SK-N-SH treated with all-trans-retinoic acid at 6 μM for 48 hours (cell line): ENCODE results near the gene SBDS.

Experiments used
- ATAC-seq: fragments of 200-7000 bp; cut with Tn5 transposase; 3 replicates; pipeline ENCODE4 v1.9.1; 2020; ENCODE audit warnings: mild to moderate bottlenecking, moderate library complexity
- ARNTL ChIP-seq: fragments of 450-650 bp; formaldehyde crosslinking; IDR thresholded peaks from 2 replicates; pipeline ENCODE4 v1.5.0; 2020; ENCODE audit warnings: low read depth, mild to moderate bottlenecking, moderate library complexity, borderline replicate concordance
- BACH2 ChIP-seq: fragments of 250-450 bp; sonication (Bioruptor Pico); IDR thresholded peaks from 2 replicates; pipeline ENCODE4 v1.9.0; 2021; ENCODE audit warnings: mild to moderate bottlenecking, borderline replicate concordance
- CREB5 ChIP-seq: fragments of 250-450 bp; sonication (Bioruptor Pico); IDR thresholded peaks from 2 replicates; pipeline ENCODE4 v1.5.1; 2020; ENCODE audit warnings: low read depth, mild to moderate bottlenecking, moderate library complexity
- CSDC2 ChIP-seq: fragments of 250-450 bp; sonication (Bioruptor Pico); IDR thresholded peaks from 2 replicates; pipeline ENCODE4 v1.5.0; 2020; ENCODE audit warnings: mild to moderate bottlenecking, moderate library complexity
- CSRNP3 ChIP-seq: fragments of 250-450 bp; sonication (Bioruptor Pico); IDR thresholded peaks from 2 replicates; pipeline ENCODE4 v1.5.1; 2021; ENCODE audit warnings: mild to moderate bottlenecking, moderate library complexity
- ESRRG ChIP-seq: fragments of 250-450 bp; sonication (Bioruptor Pico); IDR thresholded peaks from 2 replicates; pipeline ENCODE4 v1.6.1; 2021; ENCODE audit warnings: mild to moderate bottlenecking
- GLIS3 ChIP-seq: fragments of 250-450 bp; sonication (Bioruptor Pico); IDR thresholded peaks from 2 replicates; pipeline ENCODE4 v1.5.0; 2020; ENCODE audit warnings: mild to moderate bottlenecking, moderate library complexity
- PATZ1 ChIP-seq: fragments of 250-450 bp; sonication (Bioruptor Pico); IDR thresholded peaks from 2 replicates; pipeline ENCODE4 v1.8.0; 2020; ENCODE audit warnings: mild to moderate bottlenecking, moderate library complexity, borderline replicate concordance
- PPARA ChIP-seq: fragments of 250-450 bp; sonication (Bioruptor Pico); IDR thresholded peaks from 2 replicates; pipeline ENCODE4 v1.5.0; 2020; ENCODE audit warnings: mild to moderate bottlenecking, borderline replicate concordance
- RARB ChIP-seq: fragments of 250-450 bp; sonication (Bioruptor Pico); IDR thresholded peaks from 2 replicates; pipeline ENCODE4 v1.8.0; 2021; ENCODE audit warnings: mild to moderate bottlenecking, moderate library complexity
- SNAI2 ChIP-seq: fragments of 250-450 bp; sonication (Bioruptor Pico); IDR thresholded peaks from 2 replicates; pipeline ENCODE4 v1.5.0; 2020; ENCODE audit warnings: mild to moderate bottlenecking, moderate library complexity
- TOX ChIP-seq: fragments of 250-450 bp; sonication (Bioruptor Pico); IDR thresholded peaks from 2 replicates; pipeline ENCODE4 v1.8.0; 2021; ENCODE audit warnings: mild to moderate bottlenecking, moderate library complexity, borderline replicate concordance
- ZFP3 ChIP-seq: fragments of 250-450 bp; sonication (Bioruptor Pico); IDR thresholded peaks from 2 replicates; pipeline ENCODE4 v1.5.0; 2020; ENCODE audit warnings: mild to moderate bottlenecking, moderate library complexity
- ZFP30 ChIP-seq: fragments of 450-650 bp; formaldehyde crosslinking; IDR thresholded peaks from 2 replicates; pipeline ENCODE4 v1.5.0; 2022; ENCODE audit warnings: mild to moderate bottlenecking, moderate library complexity
- ZNF565 ChIP-seq: fragments of 450-650 bp; formaldehyde crosslinking; conservative IDR thresholded peaks from 2 replicates; pipeline ENCODE4 v1.5.0; 2020; ENCODE audit warnings: low read depth, mild to moderate bottlenecking, moderate library complexity
- ZNF8 ChIP-seq: fragments of 450-650 bp; formaldehyde crosslinking; IDR thresholded peaks from 2 replicates; pipeline ENCODE4 v1.5.0; 2020; ENCODE audit warnings: mild to moderate bottlenecking, moderate library complexity
- TF ChIP-seq, protein P1 (sequence below): fragments of 250-450 bp; sonication (Bioruptor Pico); IDR thresholded peaks from 2 replicates; pipeline ENCODE4 v1.8.0; 2021; ENCODE audit warnings: low read depth, mild to moderate bottlenecking, moderate library complexity, borderline replicate concordance
- TF ChIP-seq, protein P2 (sequence below): fragments of 250-450 bp; sonication (Bioruptor Pico); IDR thresholded peaks from 2 replicates; pipeline ENCODE4 v1.5.0; 2020; ENCODE audit warnings: mild to moderate bottlenecking, moderate library complexity

The SBDS gene

DNA sequence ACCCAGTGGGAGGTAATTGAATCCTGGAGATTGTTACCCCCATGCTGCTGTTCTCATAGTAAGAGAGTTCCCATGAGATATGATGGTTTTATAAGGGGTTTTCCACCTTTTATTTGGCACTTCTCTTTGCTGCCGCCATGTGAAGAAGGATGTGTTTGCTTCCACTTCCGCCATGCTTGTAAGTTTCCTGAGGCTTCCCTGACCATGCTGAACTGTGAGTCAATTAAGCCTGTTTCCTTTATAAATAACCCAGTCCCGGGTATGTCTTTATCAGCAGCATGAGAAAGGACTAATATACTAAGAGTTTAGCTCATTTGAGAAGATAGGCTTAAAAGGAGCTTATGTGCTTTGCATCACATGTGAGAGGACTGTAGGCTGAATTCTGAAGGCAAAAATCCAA is 45.1 kb downstream of the SBDS start:
- ATAC-seq, result no peak
- TF ChIP-seq CSDC2 (no peak), RARB (CRISPR knock-in tag) (no peak), PATZ1 (CRISPR knock-in tag) (no peak), ZFP30 (no peak), PPARA (CRISPR knock-in tag) (no peak), ZNF8 (CRISPR knock-in tag) (no peak)

- ATAC-seq, result no peak; the same call in 2 of the 3 replicates
- no peak for TF ChIP-seq SNAI2 (CRISPR knock-in tag)
- TF ChIP-seq, protein P1, sequence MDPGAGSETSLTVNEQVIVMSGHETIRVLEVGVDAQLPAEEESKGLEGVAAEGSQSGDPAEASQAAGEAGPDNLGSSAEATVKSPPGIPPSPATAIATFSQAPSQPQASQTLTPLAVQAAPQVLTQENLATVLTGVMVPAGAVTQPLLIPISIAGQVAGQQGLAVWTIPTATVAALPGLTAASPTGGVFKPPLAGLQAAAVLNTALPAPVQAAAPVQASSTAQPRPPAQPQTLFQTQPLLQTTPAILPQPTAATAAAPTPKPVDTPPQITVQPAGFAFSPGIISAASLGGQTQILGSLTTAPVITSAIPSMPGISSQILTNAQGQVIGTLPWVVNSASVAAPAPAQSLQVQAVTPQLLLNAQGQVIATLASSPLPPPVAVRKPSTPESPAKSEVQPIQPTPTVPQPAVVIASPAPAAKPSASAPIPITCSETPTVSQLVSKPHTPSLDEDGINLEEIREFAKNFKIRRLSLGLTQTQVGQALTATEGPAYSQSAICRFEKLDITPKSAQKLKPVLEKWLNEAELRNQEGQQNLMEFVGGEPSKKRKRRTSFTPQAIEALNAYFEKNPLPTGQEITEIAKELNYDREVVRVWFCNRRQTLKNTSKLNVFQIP (CRISPR knock-in tag), result no peak
- TF ChIP-seq PPARA (CRISPR knock-in tag), result no peak
- no peak for TF ChIP-seq CSRNP3 (CRISPR knock-in tag)
- TF ChIP-seq ZFP3 (CRISPR knock-in tag), result no peak
- no peak for TF ChIP-seq ARNTL (CRISPR knock-in tag)
- no peak for TF ChIP-seq ZNF565 (CRISPR knock-in tag)
- TF ChIP-seq GLIS3 (CRISPR knock-in tag), result no peak
- no peak for TF ChIP-seq ESRRG (CRISPR knock-in tag)
- TF ChIP-seq ZNF8 (CRISPR knock-in tag), result no peak
- no peak for TF ChIP-seq RARB (CRISPR knock-in tag)
- no peak for TF ChIP-seq CSDC2
- TF ChIP-seq PATZ1 (CRISPR knock-in tag), result no peak
- TF ChIP-seq BACH2, result no peak
- TF ChIP-seq CREB5, result no peak
- TF ChIP-seq, protein P2, sequence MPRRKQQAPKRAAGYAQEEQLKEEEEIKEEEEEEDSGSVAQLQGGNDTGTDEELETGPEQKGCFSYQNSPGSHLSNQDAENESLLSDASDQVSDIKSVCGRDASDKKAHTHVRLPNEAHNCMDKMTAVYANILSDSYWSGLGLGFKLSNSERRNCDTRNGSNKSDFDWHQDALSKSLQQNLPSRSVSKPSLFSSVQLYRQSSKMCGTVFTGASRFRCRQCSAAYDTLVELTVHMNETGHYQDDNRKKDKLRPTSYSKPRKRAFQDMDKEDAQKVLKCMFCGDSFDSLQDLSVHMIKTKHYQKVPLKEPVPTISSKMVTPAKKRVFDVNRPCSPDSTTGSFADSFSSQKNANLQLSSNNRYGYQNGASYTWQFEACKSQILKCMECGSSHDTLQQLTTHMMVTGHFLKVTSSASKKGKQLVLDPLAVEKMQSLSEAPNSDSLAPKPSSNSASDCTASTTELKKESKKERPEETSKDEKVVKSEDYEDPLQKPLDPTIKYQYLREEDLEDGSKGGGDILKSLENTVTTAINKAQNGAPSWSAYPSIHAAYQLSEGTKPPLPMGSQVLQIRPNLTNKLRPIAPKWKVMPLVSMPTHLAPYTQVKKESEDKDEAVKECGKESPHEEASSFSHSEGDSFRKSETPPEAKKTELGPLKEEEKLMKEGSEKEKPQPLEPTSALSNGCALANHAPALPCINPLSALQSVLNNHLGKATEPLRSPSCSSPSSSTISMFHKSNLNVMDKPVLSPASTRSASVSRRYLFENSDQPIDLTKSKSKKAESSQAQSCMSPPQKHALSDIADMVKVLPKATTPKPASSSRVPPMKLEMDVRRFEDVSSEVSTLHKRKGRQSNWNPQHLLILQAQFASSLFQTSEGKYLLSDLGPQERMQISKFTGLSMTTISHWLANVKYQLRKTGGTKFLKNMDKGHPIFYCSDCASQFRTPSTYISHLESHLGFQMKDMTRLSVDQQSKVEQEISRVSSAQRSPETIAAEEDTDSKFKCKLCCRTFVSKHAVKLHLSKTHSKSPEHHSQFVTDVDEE, result no peak
- no peak for TF ChIP-seq TOX (CRISPR knock-in tag)
Observed at GRCh38 chr7:66948480-66949109, 46.8 kb downstream of the SBDS start.

- no peak for ATAC-seq
- TF ChIP-seq CSRNP3 (CRISPR knock-in tag) (no peak), PATZ1 (CRISPR knock-in tag) (no peak), BACH2 (no peak), ZFP30 (no peak)
Observed at GRCh38 chr7:66946545-66946944, 48.8 kb downstream of the SBDS start.
